DND-41 (cell line): ENCODE results near the gene ZNF462.

ENCODE experiments used
- ATAC-seq: fragments of 200-7000 bp; cut with Tn5 transposase; 3 replicates; pipeline ENCODE4 v1.9.1; 2021; ENCODE audit warnings: low read depth; ENCODE audit not compliant: insufficient read depth
- DNase-seq: peaks from one replicate; pipeline ENCODE4 v3.0.0-alpha.2; 2020
- H2AFZ ChIP-seq: 2 replicates; pipeline ENCODE4 v1.6.0; 2012; ENCODE audit warnings: low read depth, low read length
- H3K27ac ChIP-seq: 2 replicates; pipeline ENCODE4 v1.5.1; 2012; ENCODE audit warnings: low read length, inconsistent platforms
- H3K27me3 ChIP-seq: fragments of 200-600 bp; sonication (generic); 2 replicates; pipeline ENCODE4 v1.6.0; 2012; ENCODE audit warnings: low read length, mild to moderate bottlenecking, inconsistent platforms; ENCODE audit not compliant: insufficient read depth, poor library complexity
- H3K36me3 ChIP-seq: 2 replicates; pipeline ENCODE4 v1.5.1; 2012; ENCODE audit warnings: low read length, inconsistent platforms; ENCODE audit not compliant: insufficient read depth
- H3K4me1 ChIP-seq: 2 replicates; pipeline ENCODE4 v1.5.1; 2012; ENCODE audit warnings: mild to moderate bottlenecking, low read length; ENCODE audit not compliant: insufficient read depth
- H3K4me2 ChIP-seq: 2 replicates; pipeline ENCODE4 v1.6.0; 2012; ENCODE audit warnings: mild to moderate bottlenecking, moderate library complexity, low read length, inconsistent platforms; ENCODE audit not compliant: insufficient read depth
- H3K4me3 ChIP-seq, 2 experiments: fragments of 200-600 bp in 1 of 2; shearing (Covaris generic) in 1 of 2; 2 replicates each; pipeline ENCODE4 v1.5.1; 2012 to 2016; ENCODE audit warnings: inconsistent platforms in 2 of 2, low read length in 2 of 2, mild to moderate bottlenecking in 2 of 2, low read depth in 1 of 2, moderate library complexity in 1 of 2
- H3K79me2 ChIP-seq: 2 replicates; pipeline ENCODE4 v1.6.0; 2012; ENCODE audit warnings: low read length, inconsistent platforms; ENCODE audit not compliant: insufficient read depth
- H3K9ac ChIP-seq: 2 replicates; pipeline ENCODE4 v1.6.0; 2012; ENCODE audit warnings: low read depth, mild to moderate bottlenecking, inconsistent platforms, low read length, moderate library complexity
- H3K9me3 ChIP-seq: 2 replicates; pipeline ENCODE4 v1.5.1; 2012; ENCODE audit warnings: low read length, moderate library complexity, mild to moderate bottlenecking, inconsistent platforms; ENCODE audit not compliant: insufficient read depth, severe bottlenecking
- H4K20me1 ChIP-seq: 2 replicates; pipeline ENCODE4 v1.6.0; 2012; ENCODE audit warnings: low read length; ENCODE audit not compliant: insufficient read depth
- EZH2 ChIP-seq: IDR thresholded peaks from 3 replicates; pipeline ENCODE4 v1.6.1; 2012; ENCODE audit warnings: borderline replicate concordance, low read depth, mild to moderate bottlenecking, moderate library complexity, low read length, inconsistent platforms; ENCODE audit not compliant: severe bottlenecking
- TF ChIP-seq, protein P1 (sequence below): IDR thresholded peaks from 2 replicates; pipeline ENCODE4 v1.5.1; 2012; ENCODE audit warnings: borderline replicate concordance, low read length, moderate library complexity, mild to moderate bottlenecking; ENCODE audit not compliant: poor library complexity, severe bottlenecking; ENCODE audit errors: extremely low read depth

Gene ZNF462

DNA sequence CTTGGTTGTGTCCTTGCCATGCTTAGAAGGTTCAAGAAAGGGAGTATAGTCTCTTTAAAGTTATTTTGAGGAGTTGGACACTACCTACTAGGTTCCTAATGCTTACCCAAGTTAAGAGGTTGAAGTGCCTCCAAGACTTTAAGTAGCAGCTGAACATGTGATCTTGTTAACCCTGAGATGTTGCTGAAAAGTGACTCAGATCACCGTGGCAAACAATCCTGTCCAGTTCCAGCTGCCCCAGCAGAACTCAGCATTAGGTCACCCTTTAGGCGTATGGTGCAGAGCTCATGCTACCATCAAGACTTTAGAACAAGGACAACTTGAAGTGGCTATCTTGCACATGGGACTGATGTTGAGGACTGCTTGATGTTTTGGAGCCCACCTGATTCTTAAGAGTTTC lies 22.5 kb downstream of the ZNF462 start:
- Histone ChIP-seq H3K4me2 (no peak overlapping the region), H4K20me1 (no peaks in the 10 kb centered on the region), H3K4me1 (peaks cover 8% of the 10 kb centered on the region; the same call in 1 of the 2 replicates), H3K9me3 (no peaks in the 10 kb centered on the region), H3K4me3 (no peak overlapping the region), H3K9ac (no peak overlapping the region), H3K36me3 (no peaks in the 10 kb centered on the region), H3K27ac (no peak overlapping the region), H3K27me3 (no peaks in the 10 kb centered on the region), H3K79me2 (no peaks in the 10 kb centered on the region), H2AFZ (no peak overlapping the region)
- TF ChIP-seq EZH2: no peak
- TF ChIP-seq, protein P1, sequence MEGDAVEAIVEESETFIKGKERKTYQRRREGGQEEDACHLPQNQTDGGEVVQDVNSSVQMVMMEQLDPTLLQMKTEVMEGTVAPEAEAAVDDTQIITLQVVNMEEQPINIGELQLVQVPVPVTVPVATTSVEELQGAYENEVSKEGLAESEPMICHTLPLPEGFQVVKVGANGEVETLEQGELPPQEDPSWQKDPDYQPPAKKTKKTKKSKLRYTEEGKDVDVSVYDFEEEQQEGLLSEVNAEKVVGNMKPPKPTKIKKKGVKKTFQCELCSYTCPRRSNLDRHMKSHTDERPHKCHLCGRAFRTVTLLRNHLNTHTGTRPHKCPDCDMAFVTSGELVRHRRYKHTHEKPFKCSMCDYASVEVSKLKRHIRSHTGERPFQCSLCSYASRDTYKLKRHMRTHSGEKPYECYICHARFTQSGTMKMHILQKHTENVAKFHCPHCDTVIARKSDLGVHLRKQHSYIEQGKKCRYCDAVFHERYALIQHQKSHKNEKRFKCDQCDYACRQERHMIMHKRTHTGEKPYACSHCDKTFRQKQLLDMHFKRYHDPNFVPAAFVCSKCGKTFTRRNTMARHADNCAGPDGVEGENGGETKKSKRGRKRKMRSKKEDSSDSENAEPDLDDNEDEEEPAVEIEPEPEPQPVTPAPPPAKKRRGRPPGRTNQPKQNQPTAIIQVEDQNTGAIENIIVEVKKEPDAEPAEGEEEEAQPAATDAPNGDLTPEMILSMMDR: no peak
- ATAC-seq: no peak
- no peak for DNase-seq

DNA sequence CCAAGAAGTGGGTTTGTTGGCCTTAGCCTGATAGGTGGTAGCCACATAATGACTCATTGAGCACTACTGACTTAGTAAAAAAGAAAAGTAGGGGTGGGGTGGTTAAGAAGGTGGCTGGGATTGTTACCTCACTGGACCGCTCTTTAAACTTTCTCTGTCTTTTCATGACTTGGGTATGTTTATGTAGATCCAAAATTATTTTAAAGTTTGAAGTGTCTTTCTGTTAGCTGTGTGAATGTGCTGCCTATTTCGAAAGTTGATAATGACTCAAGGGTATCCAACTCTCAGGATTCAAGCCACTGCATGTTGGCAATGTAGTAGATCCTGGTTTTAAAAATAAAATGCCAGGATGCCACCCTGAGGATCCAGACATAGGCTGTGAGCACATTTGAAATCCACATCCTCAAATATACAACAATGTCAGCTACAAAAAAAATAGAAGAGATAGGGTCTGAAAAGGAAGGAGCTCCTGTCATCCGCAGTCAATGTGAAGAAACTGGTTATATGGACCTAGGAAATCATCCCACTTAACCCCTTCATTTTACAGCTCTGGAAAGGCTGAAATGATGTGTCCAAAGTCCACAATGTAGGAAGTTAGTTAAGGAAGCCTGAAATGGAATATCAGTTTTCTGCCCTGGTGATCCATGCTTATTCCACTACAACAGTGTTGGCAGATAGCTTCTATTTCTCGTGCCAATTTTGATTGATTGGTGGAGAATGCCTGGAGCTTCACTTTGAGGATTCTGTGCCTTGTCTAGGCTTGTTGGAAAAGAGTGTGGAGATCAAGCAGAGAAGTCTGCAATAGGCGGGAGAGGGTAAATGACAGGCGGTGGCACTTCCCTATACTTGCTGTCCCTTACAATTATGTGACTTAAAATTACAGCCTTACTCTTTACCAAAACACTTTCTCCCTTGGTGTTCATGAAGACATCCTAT lies 23.4 kb downstream of the ZNF462 start:
- no peak overlapping the region for H2AFZ ChIP-seq
- no peak for DNase-seq
- TF ChIP-seq, protein P1: no peak
- no peak for TF ChIP-seq EZH2
- H3K4me3 ChIP-seq: no peak overlapping the region
- H3K9me3 ChIP-seq: no peaks in the 10 kb centered on the region
- H3K79me2 ChIP-seq: no peaks in the 10 kb centered on the region
- H4K20me1 ChIP-seq: no peaks in the 10 kb centered on the region
- H3K9ac ChIP-seq: no peak overlapping the region
- H3K4me2 ChIP-seq: no peak overlapping the region
- peaks cover 8% of the 10 kb centered on the region; the same call in 1 of the 2 replicates for H3K4me1 ChIP-seq
- H3K27ac ChIP-seq: no peak overlapping the region
- no peaks in the 10 kb centered on the region for H3K36me3 ChIP-seq
- H3K27me3 ChIP-seq: no peaks in the 10 kb centered on the region
- no peak for ATAC-seq

DNA sequence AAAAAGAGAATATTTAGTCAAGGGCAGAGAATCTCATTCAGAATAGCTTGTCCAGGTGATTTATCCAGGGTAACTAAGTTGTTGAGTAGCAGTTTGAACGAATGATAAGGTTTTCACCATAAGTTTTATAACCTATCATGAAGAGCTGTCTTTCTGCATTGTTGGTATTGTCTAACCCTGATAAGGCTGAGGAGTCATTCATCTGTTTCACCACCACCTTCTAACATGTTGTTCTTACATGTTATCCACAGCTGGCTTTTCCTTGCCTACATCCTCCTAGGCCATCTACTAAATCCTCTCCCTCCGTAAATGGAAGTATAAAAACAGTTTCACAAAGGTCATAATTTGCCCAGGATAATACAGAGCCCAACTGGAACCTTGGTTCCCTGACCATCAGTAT lies 24.1 kb downstream of the ZNF462 start:
- Histone ChIP-seq H3K79me2 (no peaks in the 10 kb centered on the region), H2AFZ (no peak overlapping the region), H3K4me1 (peaks cover 8% of the 10 kb centered on the region; the same call in 1 of the 2 replicates), H3K9me3 (no peaks in the 10 kb centered on the region), H3K27ac (no peak overlapping the region), H3K4me3 (no peak overlapping the region), H3K36me3 (no peaks in the 10 kb centered on the region), H3K9ac (no peak overlapping the region), H3K4me2 (no peak overlapping the region), H4K20me1 (no peaks in the 10 kb centered on the region), H3K27me3 (no peaks in the 10 kb centered on the region)
- no peak for DNase-seq
- no peak for ATAC-seq
- TF ChIP-seq, protein P1: no peak
- no peak for TF ChIP-seq EZH2
